T-cell (primary cell): ENCODE data around the gene CNTN2. TPM values are rescaled to one million over a fixed set of nuclear protein-coding genes. Genes with fewer than 3 reads are reported as not detected.

Experiments used
- ATAC-seq, 4 experiments: fragments of 200-7000 bp in 3 of 4; fragments of 150-1000 bp in 1 of 4; cut with Tn5 transposase; replicated peaks in 1 of 4; 1 replicate in 3 of 4; 2 replicates in 1 of 4; pipeline ENCODE4 v1.10.0; 2021; ENCODE audit warnings: moderate library complexity in 3 of 4, mild to moderate bottlenecking in 2 of 4, moderate number of reproducible peaks in 1 of 4
- CTCF ChIA-PET, 2 donors: fragments of 300-600 bp; sonication (Branson Sonifier 250); formaldehyde crosslinking; loops; one replicate each; lab custom pipeline; 2022; ENCODE audit warnings: antibody characterized with exemption in 2 of 2; lab: Charles Lee
- POLR2A ChIA-PET, 2 donors: fragments of 300-600 bp; sonication (Branson Sonifier 250); formaldehyde crosslinking; loops; one replicate each; lab custom pipeline; 2022; ENCODE audit warnings: antibody characterized with exemption in 2 of 2; lab: Charles Lee
- DNase-seq, 35 experiments: peaks; one replicate each; pipeline versions ENCODE4 v3.0.0 to v3.0.0-alpha.2; 2013 to 2023
- H3K27ac ChIP-seq: one replicate; pipeline ENCODE4 v1.5.1; 2013; ENCODE audit warnings: low read length
- H3K27me3 ChIP-seq, 2 experiments: replicated peaks in 1 of 2; 1 replicate in 1 of 2; 2 replicates in 1 of 2; pipeline versions ENCODE4 v1.6.1 to v1.7.0; 2013; ENCODE audit warnings: low read length in 1 of 2, mixed read lengths in 1 of 2; ENCODE audit not compliant: control insufficient read depth in 2 of 2, insufficient read depth in 2 of 2; ENCODE audit errors: extremely low read depth in 1 of 2
- H3K36me3 ChIP-seq, 2 donors: 1 replicate in 1 of 2; 2 replicates in 1 of 2; pipeline versions ENCODE4 v1.6.1 to v1.7.0; 2013; ENCODE audit warnings: low read length in 1 of 2; ENCODE audit not compliant: control insufficient read depth in 2 of 2, insufficient read depth in 1 of 2; ENCODE audit errors: extremely low read depth in 1 of 2
- H3K4me1 ChIP-seq, 2 experiments: 1 replicate in 1 of 2; 2 replicates in 1 of 2; pipeline versions ENCODE4 v1.6.1 to v1.7.0; 2013; ENCODE audit warnings: low read length in 2 of 2, mixed read lengths in 1 of 2; ENCODE audit not compliant: insufficient read depth in 2 of 2, control insufficient read depth in 1 of 2; ENCODE audit errors: extremely low read depth in 1 of 2
- H3K4me3 ChIP-seq, 2 donors: 1 replicate in 1 of 2; 2 replicates in 1 of 2; pipeline versions ENCODE4 v1.5.1 to v1.7.0; 2013; ENCODE audit warnings: mild to moderate bottlenecking in 2 of 2, low read length in 1 of 2, moderate library complexity in 1 of 2; ENCODE audit not compliant: control insufficient read depth in 1 of 2; ENCODE audit errors: extremely low read depth in 1 of 2
- H3K9me3 ChIP-seq: 2 replicates; pipeline ENCODE4 v1.7.0; 2013
- H3K27ac Mint-ChIP-seq, 2 donors: one replicate each; pipeline ENCODE4 v1.8.0; 2020 to 2021; ENCODE audit warnings: mild to moderate bottlenecking in 2 of 2, mixed read lengths in 2 of 2
- H3K27me3 Mint-ChIP-seq, 2 donors: one replicate each; pipeline ENCODE4 v1.8.0; 2021 to 2022; ENCODE audit warnings: mixed read lengths in 2 of 2
- H3K36me3 Mint-ChIP-seq: one replicate; pipeline ENCODE4 v1.8.0; 2021; ENCODE audit warnings: mixed read lengths
- H3K4me1 Mint-ChIP-seq, 3 donors: one replicate each; pipeline ENCODE4 v1.8.0; 2020 to 2022; ENCODE audit warnings: mixed read lengths in 3 of 3, mild to moderate bottlenecking in 1 of 3
- H3K4me3 Mint-ChIP-seq, 3 donors: one replicate each; pipeline ENCODE4 v1.8.0; 2020 to 2022; ENCODE audit warnings: mild to moderate bottlenecking in 3 of 3, mixed read lengths in 3 of 3, moderate library complexity in 3 of 3
- H3K9me3 Mint-ChIP-seq, 3 donors: one replicate each; pipeline ENCODE4 v1.8.0; 2020 to 2022; ENCODE audit warnings: mixed read lengths in 3 of 3
- WGBS: methylation state at CpG from one replicate; pipeline ENCODE4 v1.1.5; 2013; ENCODE audit warnings: missing lambda C conversion rate; ENCODE audit not compliant: insufficient coverage; 5-methylcytosine and 5-hydroxymethylcytosine counted together
- total RNA-seq, 35 experiments: library from RNA in 6 of 35; stranded (reverse) in 6 of 35; fragments of 120-200 nt in 1 of 35; gene quantifications; one replicate each; pipeline versions ENCODE4 v1.2.1 to v1.2.4 and lab custom pipeline; 2013 to 2026

CNTN2 gene
- total RNA-seq, 5 donors from 2014 or later (not counting 1 experiment from before 2014, with no cell fraction given), result not detected

DNA sequence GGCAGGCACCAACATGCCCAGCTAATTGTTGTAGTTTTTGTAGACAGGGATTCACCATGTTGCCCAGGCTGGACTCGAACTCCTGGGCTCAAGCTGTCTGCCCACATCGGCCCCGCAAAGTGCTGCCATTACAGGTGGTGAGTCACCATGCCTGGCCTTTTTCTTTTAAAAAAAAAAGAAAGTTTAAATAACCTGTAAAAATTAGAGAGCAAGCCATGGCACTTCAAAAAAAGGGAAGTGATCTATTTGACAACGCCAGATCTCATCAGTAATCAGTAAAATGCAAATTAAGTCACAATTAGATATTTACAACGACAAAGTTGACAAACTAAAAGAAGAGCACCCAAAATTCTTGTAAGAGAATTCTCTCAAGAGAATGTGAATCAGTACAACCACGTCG is 81.7 kb downstream of the CNTN2 start:
- Histone ChIP-seq H3K36me3 (no peaks in the 10 kb centered on the region), H3K27me3 (no peaks in the 10 kb centered on the region), H3K4me1 (peaks cover 16 to 17% of the 10 kb centered on the region in 2 experiments), H3K9me3 (no peaks in the 10 kb centered on the region), H3K27ac (no peak overlapping the region), H3K4me3 (no peak overlapping the region)
- ChIA-PET CTCF (no interaction called here), POLR2A (interaction anchor here in 1 of 2 donors (0.6 kb wide), 1 partner anchor 12 kb away, joined by 4 read pairs; no protein-coding TSS in a partner anchor)
- Mint-ChIP-seq H3K4me3 (no peak overlapping the region), H3K4me1 (peaks cover 32 to 40% (median 35%) of the 10 kb centered on the region in 3 donors), H3K36me3 (no peaks in the 10 kb centered on the region), H3K9me3 (no peaks in the 10 kb centered on the region), H3K27me3 (no peaks in the 10 kb centered on the region), H3K27ac (no peak overlapping the region)
- 71% methylated on average over 1 of the region's 7 CpGs for WGBS
- no peak for DNase-seq
- ATAC-seq, result no peak

DNA sequence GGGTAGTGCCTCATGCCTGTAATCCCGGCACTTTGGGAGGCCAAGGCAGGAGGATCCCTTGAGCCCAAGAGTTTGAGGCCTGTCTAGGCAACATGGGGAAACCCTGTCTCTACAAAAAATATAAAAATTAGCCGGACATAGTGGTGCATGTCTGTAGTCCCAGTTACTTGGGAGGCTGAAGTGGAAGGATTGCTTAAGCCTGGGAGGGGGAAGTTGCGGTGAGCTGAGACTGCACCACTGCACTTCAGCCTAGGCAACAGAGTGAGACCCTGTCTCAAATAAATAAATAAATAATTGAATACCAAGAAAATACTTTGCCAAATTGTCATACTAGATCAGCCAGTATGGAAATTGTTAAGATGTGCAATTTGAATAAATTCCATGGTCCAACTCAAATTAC is 84.6 kb downstream of the CNTN2 start:
- no CpG with 5 or more reads among the region's 3 CpGs for WGBS
- H3K4me1 ChIP-seq, result peaks cover 1 to 4% of the 10 kb centered on the region in 2 experiments
- POLR2A ChIA-PET, result interaction anchor here in 1 of 2 donors (0.7 kb wide), 1 partner anchor 13 kb away, joined by 3 read pairs; no protein-coding TSS in a partner anchor
- H3K9me3 ChIP-seq, result no peaks in the 10 kb centered on the region
- ATAC-seq (no peak), DNase-seq (no peak)
- H3K27me3 ChIP-seq, result peaks cover 0 to 6% of the 10 kb centered on the region in 2 experiments
- no peak overlapping the region for H3K4me3 Mint-ChIP-seq
- H3K27me3 Mint-ChIP-seq, result no peaks in the 10 kb centered on the region
- no peak overlapping the region for H3K4me3 ChIP-seq
- H3K36me3 Mint-ChIP-seq, result no peaks in the 10 kb centered on the region
- no peaks in the 10 kb centered on the region for H3K9me3 Mint-ChIP-seq
- no peak overlapping the region for H3K27ac ChIP-seq
- no peak overlapping the region for H3K27ac Mint-ChIP-seq
- peaks cover 8 to 11% (median 9%) of the 10 kb centered on the region in 3 donors for H3K4me1 Mint-ChIP-seq
- CTCF ChIA-PET, result no interaction called here
- no peaks in the 10 kb centered on the region for H3K36me3 ChIP-seq

Other genes with a start within 250 kb of the CNTN2 start
- gene NFASC, start 172.3 kb upstream of the CNTN2 start, total RNA-seq, result under 1 TPM in 3 of 5 donors, not detected in 2; 0.13 to 0.35 (median 0.19) TPM
- gene TMEM81, start 41.2 kb downstream of the CNTN2 start, total RNA-seq, result 1 to 10 TPM; 2.7 to 7.1 (median 5.0) TPM
- 10 to 100 TPM; 13.9 to 24.3 (median 22.3) TPM for gene RBBP5, start 78.8 kb downstream of the CNTN2 start, total RNA-seq
- gene DSTYK, start 168.5 kb downstream of the CNTN2 start, total RNA-seq, result 10 to 100 TPM; 13.8 to 15.7 (median 14.7) TPM
- 1 to 10 TPM; 1.0 to 3.3 (median 1.8) TPM for gene TMCC2, start 184.7 kb downstream of the CNTN2 start, total RNA-seq